Medulla oblongata (tissue), 1 donor: ENCODE results near the gene LIN28A.

ENCODE experiments used
- DNase-seq: peaks from one replicate; pipeline ENCODE4 v3.0.0-alpha.2; 2015; ENCODE audit errors: extremely low spot score

LIN28A gene

GRCh38 chr1:26387447-26387846 is 23.2 kb upstream of the LIN28A start:
- DNase-seq = no peak

- no peak for DNase-seq
Measured at GRCh38 chr1:26388791-26389445, 21.7 kb upstream of the LIN28A start.

- DNase-seq = no peak
Measured at GRCh38 chr1:26389604-26390247, 20.9 kb upstream of the LIN28A start.

- DNase-seq = peak; percentile 73
Measured at GRCh38 chr1:26391450-26391849, 19.2 kb upstream of the LIN28A start.

- DNase-seq = no peak
Measured at GRCh38 chr1:26395754-26396153, 14.9 kb upstream of the LIN28A start.

GRCh38 chr1:26399034-26399433 is 11.6 kb upstream of the LIN28A start:
- DNase-seq = no peak

GRCh38 chr1:26401891-26402290 is 8.7 kb upstream of the LIN28A start:
- DNase-seq = no peak

GRCh38 chr1:26403656-26404055 is 7.0 kb upstream of the LIN28A start:
- no peak for DNase-seq

GRCh38 chr1:26404641-26405040 is 6.0 kb upstream of the LIN28A start:
- no peak for DNase-seq

- no peak for DNase-seq
Measured at GRCh38 chr1:26405281-26405915, 5.2 kb upstream of the LIN28A start.

- peak; percentile 79 for DNase-seq
Measured at GRCh38 chr1:26408604-26409003, 2.0 kb upstream of the LIN28A start.

- DNase-seq = no peak
Measured at GRCh38 chr1:26409191-26409807, 1.3 kb upstream of the LIN28A start.

GRCh38 chr1:26411624-26412074 is 1.0 kb downstream of the LIN28A start:
- DNase-seq = no peak

GRCh38 chr1:26412180-26412840 is 1.7 kb downstream of the LIN28A start:
- no peak for DNase-seq

- no peak for DNase-seq
Measured at GRCh38 chr1:26413031-26413430, 2.4 kb downstream of the LIN28A start.

GRCh38 chr1:26417111-26417759 is 6.6 kb downstream of the LIN28A start:
- peak; percentile 57 for DNase-seq

GRCh38 chr1:26418865-26419349 is 8.3 kb downstream of the LIN28A start:
- no peak for DNase-seq

- no peak for DNase-seq
Measured at GRCh38 chr1:26419494-26419893, 8.9 kb downstream of the LIN28A start.

- DNase-seq = no peak
Measured at GRCh38 chr1:26429721-26430120, 19.1 kb downstream of the LIN28A start.

- DNase-seq = peak; percentile 98
Measured at GRCh38 chr1:26431979-26432695, 21.5 kb downstream of the LIN28A start, which contains the start of gene DHDDS. DHDDS (plus strand) TSS chr1:26432321; CDS start chr1:26432946, 625 bp downstream.

- no peak for DNase-seq
Measured at GRCh38 chr1:26432793-26433192, 22.2 kb downstream of the LIN28A start.
